Hepatocyte (in vitro differentiated cells): ENCODE measurements around the gene PMM1. TPM values are rescaled to one million over a fixed set of nuclear protein-coding genes. Genes with fewer than 3 reads are reported as not detected.
A peak's percentile ranks its signal among the peaks of the same experiment; 100 is the strongest.

Source experiments
- DNase-seq: peaks from one replicate; pipeline ENCODE4 v3.0.0-alpha.2; 2016; ENCODE audit warnings: low spot score
- H2AFZ ChIP-seq: fragments of 200-600 bp; sonication (generic); 2 replicates; pipeline ENCODE4 v1.6.0; 2016; ENCODE audit warnings: antibody characterized with exemption, mild to moderate bottlenecking
- H3K27ac ChIP-seq: fragments of 200-600 bp; sonication (generic); 2 replicates; pipeline ENCODE4 v1.5.1; 2016; ENCODE audit warnings: mild to moderate bottlenecking
- H3K27me3 ChIP-seq: fragments of 200-600 bp; sonication (generic); 2 replicates; pipeline ENCODE4 v1.6.1; 2016
- H3K36me3 ChIP-seq: fragments of 200-600 bp; sonication (generic); replicated peaks from 2 replicates; pipeline ENCODE4 v1.5.1; 2016; ENCODE audit warnings: low read depth; ENCODE audit not compliant: insufficient read depth
- H3K4me1 ChIP-seq: fragments of 200-600 bp; sonication (generic); 2 replicates; pipeline ENCODE4 v1.5.1; 2016; ENCODE audit warnings: mild to moderate bottlenecking, moderate library complexity; ENCODE audit not compliant: insufficient read depth
- H3K4me2 ChIP-seq: fragments of 200-600 bp; sonication (generic); 2 replicates; pipeline ENCODE4 v1.6.0; 2016
- H3K4me3 ChIP-seq: fragments of 200-600 bp; sonication (generic); 2 replicates; pipeline ENCODE4 v1.5.1; 2016; ENCODE audit warnings: mild to moderate bottlenecking
- H3K79me2 ChIP-seq: fragments of 200-600 bp; sonication (generic); 2 replicates; pipeline ENCODE4 v1.6.0; 2017; ENCODE audit warnings: mild to moderate bottlenecking
- H3K9me2 ChIP-seq: fragments of 200-600 bp; sonication (generic); replicated peaks from 2 replicates; pipeline ENCODE4 v1.6.0; 2017; ENCODE audit warnings: mild to moderate bottlenecking; ENCODE audit not compliant: insufficient read depth
- H3K9me3 ChIP-seq: fragments of 200-600 bp; sonication (generic); 2 replicates; pipeline ENCODE4 v1.5.1; 2016; ENCODE audit warnings: low read depth, mild to moderate bottlenecking
- H4K20me1 ChIP-seq: fragments of 200-600 bp; sonication (generic); 2 replicates; pipeline ENCODE4 v1.6.0; 2016; ENCODE audit warnings: mild to moderate bottlenecking; ENCODE audit not compliant: insufficient read depth, poor library complexity, severe bottlenecking
- CTCF ChIP-seq: fragments of 200-600 bp; sonication (generic); IDR thresholded peaks from 2 replicates; pipeline ENCODE4 v1.5.1; 2016; ENCODE audit warnings: antibody characterized with exemption, mild to moderate bottlenecking; ENCODE audit not compliant: poor library complexity
- EZH2 ChIP-seq: fragments of 200-600 bp; sonication (generic); IDR thresholded peaks from 2 replicates; pipeline ENCODE4 v1.6.1; 2016; ENCODE audit warnings: antibody characterized with exemption, mild to moderate bottlenecking, borderline replicate concordance
- EZH2phosphoT487 ChIP-seq: fragments of 200-600 bp; sonication (generic); IDR thresholded peaks from one replicate; pipeline ENCODE4 v1.6.1; 2018; ENCODE audit warnings: antibody characterized with exemption, mild to moderate bottlenecking, low read depth, moderate library complexity; ENCODE audit not compliant: unreplicated experiment, severe bottlenecking
- WGBS: methylation state at CpG from one replicate; pipeline ENCODE4 v1.1.6; 2016; ENCODE audit warnings: low lambda C conversion rate; ENCODE audit errors: missing lambda C conversion rate; 5-methylcytosine and 5-hydroxymethylcytosine counted together
- polyA plus RNA-seq: library from polyadenylated mRNA; unstranded; fragments of >200 nt; fragmentation: Nextera tagmentation; extraction: Ambion mirVana; gene quantifications from 2 replicates; pipeline ENCODE4 v1.2.1, GENCODE V29; 2016
- total RNA-seq: library from RNA; depleted of rRNA; stranded (reverse); fragments of >200 nt; gene quantifications from 2 replicates; pipeline ENCODE4 v1.2.3, GENCODE V29; 2014

PMM1 gene
- total and polyA plus RNA-seq, 2 experiments from 2014 or later = 36.5 to 68.7 TPM

- DNase-seq = peak; percentile 88
- Histone ChIP-seq H3K27ac (no peak overlapping the region), H3K4me2 (no peak overlapping the region), H3K9me2 (no peaks in the 10 kb centered on the region), H3K36me3 (no peaks in the 10 kb centered on the region), H4K20me1 (no peaks in the 10 kb centered on the region), H3K4me1 (no peaks in the 10 kb centered on the region), H2AFZ (no peak overlapping the region), H3K79me2 (peaks cover 6% of the 10 kb centered on the region), H3K9me3 (no peaks in the 10 kb centered on the region), H3K4me3 (no peak overlapping the region), H3K27me3 (no peaks in the 10 kb centered on the region)
- TF ChIP-seq CTCF (peak; percentile 69), EZH2phosphoT487 (no peak), EZH2 (no peak)
- 66% methylated on average over 19 of the region's 19 CpGs for WGBS
Observed at GRCh38 chr22:41532908-41533825, 56.5 kb downstream of the PMM1 start.

- no peak for DNase-seq
- Histone ChIP-seq H3K27ac (no peak overlapping the region), H2AFZ (no peak overlapping the region), H3K9me3 (no peaks in the 10 kb centered on the region), H3K36me3 (no peaks in the 10 kb centered on the region), H3K4me2 (no peak overlapping the region), H3K4me1 (no peaks in the 10 kb centered on the region), H3K27me3 (no peaks in the 10 kb centered on the region), H3K9me2 (no peaks in the 10 kb centered on the region), H4K20me1 (no peaks in the 10 kb centered on the region), H3K4me3 (no peak overlapping the region), H3K79me2 (peaks cover 3% of the 10 kb centered on the region)
- 93% methylated on average over 17 of the region's 17 CpGs for WGBS
- TF ChIP-seq EZH2phosphoT487 (no peak), EZH2 (no peak), CTCF (no peak)
Observed at GRCh38 chr22:41531715-41532477, 57.7 kb downstream of the PMM1 start.

GRCh38 chr22:41530890-41531714, 58.5 kb downstream of the PMM1 start:
- Histone ChIP-seq H3K4me2 (no peak overlapping the region), H3K27ac (no peak overlapping the region), H3K36me3 (no peaks in the 10 kb centered on the region), H4K20me1 (no peaks in the 10 kb centered on the region), H3K9me2 (no peaks in the 10 kb centered on the region), H3K4me1 (no peaks in the 10 kb centered on the region), H3K9me3 (no peaks in the 10 kb centered on the region), H2AFZ (no peak overlapping the region), H3K4me3 (no peak overlapping the region), H3K27me3 (no peaks in the 10 kb centered on the region), H3K79me2 (peaks cover 3% of the 10 kb centered on the region)
- no peak for DNase-seq
- TF ChIP-seq CTCF (no peak), EZH2phosphoT487 (no peak), EZH2 (no peak)
- 96% methylated on average over 18 of the region's 18 CpGs for WGBS
